ENCODE results near the gene TMEM232. TPM values are rescaled to one million over a fixed set of nuclear protein-coding genes. Genes with fewer than 3 reads are reported as not detected.

The TMEM232 gene
- total RNA-seq, 1 experiment from 2014 or later: 1.3 TPM

GRCh38 chr5:110435207-110435606, 291.3 kb downstream of the TMEM232 start (continued):
- TF ChIP-seq ERG (CRISPR knock-in tag; IDR thresholded peaks at IDR 0.05): no peak
- no peak for TF ChIP-seq SP1 (CRISPR knock-in tag; conservative IDR thresholded peaks at IDR 0.05)
- TF ChIP-seq ZNF532 (CRISPR knock-in tag; IDR thresholded peaks at IDR 0.05; ENCODE audit: borderline replicate concordance): no peak
- TF ChIP-seq ESRRA (CRISPR knock-in tag; IDR thresholded peaks at IDR 0.05; ENCODE audit: borderline replicate concordance): no peak
- no peak for TF ChIP-seq STAT6 (CRISPR knock-in tag; conservative IDR thresholded peaks at IDR 0.05; ENCODE audit: low read depth)

- TF ChIP-seq SMAD3 (CRISPR knock-in tag; IDR thresholded peaks at IDR 0.05; ENCODE audit: borderline replicate concordance) (no peak), ZNF416 (CRISPR knock-in tag; IDR thresholded peaks at IDR 0.05) (no peak), NR1H2 (CRISPR knock-in tag; IDR thresholded peaks at IDR 0.05) (no peak), ARID4B (CRISPR knock-in tag; IDR thresholded peaks at IDR 0.05; ENCODE audit: borderline replicate concordance) (no peak)
- ATAC-seq (no peak), DNase-seq (ENCODE audit: low spot score) (no peak)
- no peaks in the 10 kb centered on the region for H3K4me1 Mint-ChIP-seq
- ChIA-PET CTCF (interaction anchor here (1.5 kb wide), 1 partner anchor 17 kb away, joined by 6 read pairs; no protein-coding TSS in a partner anchor), POLR2A (no interaction called here)
- H3K36me3 Mint-ChIP-seq: no peaks in the 10 kb centered on the region
- H3K27me3 Mint-ChIP-seq (ENCODE audit: low read depth): peaks cover 7% of the 10 kb centered on the region
- no peak overlapping the region for H3K27ac Mint-ChIP-seq
- H3K9me3 Mint-ChIP-seq: peaks cover 11% of the 10 kb centered on the region; the same call in 1 of the 2 replicates
- H3K4me3 Mint-ChIP-seq: no peak overlapping the region
These were observed 294.9 kb downstream of the TMEM232 start for GRCh38 chr5:110431603-110432002.

- no peak overlapping the region for H3K27ac Mint-ChIP-seq
- no peak overlapping the region for H3K4me3 Mint-ChIP-seq
- no peaks in the 10 kb centered on the region for H3K27me3 Mint-ChIP-seq (ENCODE audit: low read depth)
- H3K4me1 Mint-ChIP-seq: no peaks in the 10 kb centered on the region
- H3K36me3 Mint-ChIP-seq: no peaks in the 10 kb centered on the region
- POLR2A ChIA-PET: no interaction called here
- ATAC-seq (peak; percentile 34; the same call in 1 of the 2 replicates), DNase-seq (ENCODE audit: low spot score) (no peak)
- CTCF ChIA-PET: interaction anchor here (0.6 to 1.8 kb wide), 14 partner anchors 8 to 726 kb away, joined by 3 to 6 read pairs (median 4); no protein-coding TSS in a partner anchor
- no peaks in the 10 kb centered on the region for H3K9me3 Mint-ChIP-seq
- no peak for TF ChIP-seq TEAD4 (CRISPR knock-in tag; IDR thresholded peaks at IDR 0.05)
- TF ChIP-seq USF1 (CRISPR knock-in tag; IDR thresholded peaks at IDR 0.05): no peak
- TF ChIP-seq ZNF671 (CRISPR knock-in tag; IDR thresholded peaks at IDR 0.05): no peak
- TF ChIP-seq ZNF396 (CRISPR knock-in tag; IDR thresholded peaks at IDR 0.05; ENCODE audit: borderline replicate concordance): no peak
- no peak for TF ChIP-seq CREB1 (CRISPR knock-in tag; IDR thresholded peaks at IDR 0.05)
- no peak for TF ChIP-seq IRF1 (CRISPR knock-in tag; IDR thresholded peaks at IDR 0.05)
- TF ChIP-seq FOXP4 (CRISPR knock-in tag; IDR thresholded peaks at IDR 0.05): no peak
These were observed 312.1 kb downstream of the TMEM232 start for GRCh38 chr5:110414360-110414759.

Measured in WTC11 (cell line).